HG03108 (cell line): ENCODE results near the gene ROS1.

Experiments
- ATAC-seq: cut with Tn5 transposase; IDR thresholded peaks from one replicate; pipeline ENCODE4 v1.9.1; 2021; ENCODE audit warnings: moderate library complexity; ENCODE audit not compliant: unreplicated experiment

The ROS1 gene

DNA sequence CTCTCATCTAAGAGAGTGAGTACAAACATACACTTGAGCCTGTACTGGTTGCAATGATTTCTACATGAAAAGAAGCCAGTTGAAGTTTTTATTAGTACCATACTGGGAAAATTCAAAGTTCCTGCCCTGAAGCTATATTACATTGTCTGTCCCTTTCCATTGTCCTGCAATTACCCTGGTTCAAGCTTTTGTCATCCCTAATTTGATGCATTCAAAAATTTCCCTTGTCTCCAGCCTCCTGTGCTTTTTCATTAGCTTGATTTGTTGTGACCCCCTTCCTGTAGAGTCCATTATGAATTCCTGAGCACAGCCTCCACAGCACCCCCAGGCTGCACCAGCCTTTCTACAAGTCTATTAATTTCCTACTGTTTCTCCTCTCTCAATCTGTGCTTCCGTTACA is 114.0 kb downstream of the ROS1 start:
- ATAC-seq, result no peak

DNA sequence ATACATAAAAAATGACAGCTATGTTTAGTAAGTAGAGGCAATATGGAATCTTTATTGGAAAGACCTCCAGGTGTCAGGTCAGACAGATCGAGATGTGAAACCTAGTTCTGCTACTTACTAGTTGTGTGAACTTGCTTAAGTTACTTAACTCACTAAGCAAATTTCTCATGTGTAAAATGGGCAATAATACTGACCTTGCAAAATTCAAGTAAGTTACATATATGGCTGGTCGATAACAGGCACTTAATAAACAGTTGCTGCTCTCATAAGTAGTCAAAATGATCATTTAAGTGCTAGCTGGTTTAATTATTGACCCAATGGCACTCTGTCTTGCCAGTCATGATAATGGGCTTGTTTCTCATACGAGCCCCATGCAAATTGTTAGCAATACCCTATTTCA is 114.4 kb downstream of the ROS1 start:
- no peak for ATAC-seq

DNA sequence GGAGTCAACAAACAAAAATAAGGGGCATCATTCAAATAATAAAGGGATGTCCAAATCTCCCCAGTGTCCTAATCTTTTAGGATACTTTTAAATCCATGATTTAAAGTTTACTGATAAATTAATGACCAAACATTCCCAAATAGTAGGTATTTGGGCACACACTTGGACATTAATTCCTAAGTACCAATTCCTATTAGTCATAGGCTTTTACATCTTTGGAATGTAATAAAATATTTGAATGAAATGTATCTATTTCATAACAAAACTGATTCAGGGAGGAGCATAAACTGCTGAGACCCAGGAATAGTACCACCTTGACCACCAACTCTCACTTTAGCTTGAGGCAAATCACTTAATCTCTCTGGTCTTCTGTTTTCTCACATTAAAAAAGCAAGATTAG is 116.1 kb downstream of the ROS1 start:
- no peak for ATAC-seq

DNA sequence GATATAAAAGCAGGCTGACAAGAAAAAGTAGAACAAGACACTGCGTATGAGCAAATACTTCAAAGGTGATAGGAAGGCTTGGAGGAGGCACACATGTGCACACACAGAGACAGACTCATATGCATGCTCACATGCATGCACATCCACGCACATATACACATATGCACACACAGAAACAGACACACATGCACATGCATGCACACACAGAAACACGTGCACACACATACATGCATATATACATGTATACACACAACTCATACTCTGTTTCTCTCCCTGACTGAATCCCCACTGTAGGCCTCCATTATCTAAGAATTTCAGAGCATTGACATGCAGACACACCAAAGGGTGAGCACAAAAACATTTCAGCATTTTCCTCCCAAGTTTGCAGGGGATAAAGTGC is 116.7 kb downstream of the ROS1 start:
- ATAC-seq, result no peak

DNA sequence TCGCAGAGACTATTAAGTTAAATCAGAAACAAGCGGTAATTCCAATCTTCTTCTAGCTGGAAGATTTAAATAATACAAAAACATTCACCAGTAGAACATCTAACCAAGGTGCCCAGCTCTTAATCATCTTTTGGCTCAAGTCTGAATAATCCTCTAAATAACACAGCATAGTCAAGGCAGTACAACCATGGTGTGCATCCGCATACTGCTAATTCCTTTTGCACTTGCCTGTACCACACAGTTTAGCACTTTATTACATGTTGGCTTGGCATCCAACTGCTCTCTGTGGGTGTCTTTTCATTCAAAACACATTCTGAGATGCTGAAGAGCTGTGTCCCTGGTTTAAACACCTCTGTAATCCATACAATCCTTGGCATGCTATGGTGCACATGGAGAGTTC is 118.1 kb downstream of the ROS1 start:
- ATAC-seq, result no peak

DNA sequence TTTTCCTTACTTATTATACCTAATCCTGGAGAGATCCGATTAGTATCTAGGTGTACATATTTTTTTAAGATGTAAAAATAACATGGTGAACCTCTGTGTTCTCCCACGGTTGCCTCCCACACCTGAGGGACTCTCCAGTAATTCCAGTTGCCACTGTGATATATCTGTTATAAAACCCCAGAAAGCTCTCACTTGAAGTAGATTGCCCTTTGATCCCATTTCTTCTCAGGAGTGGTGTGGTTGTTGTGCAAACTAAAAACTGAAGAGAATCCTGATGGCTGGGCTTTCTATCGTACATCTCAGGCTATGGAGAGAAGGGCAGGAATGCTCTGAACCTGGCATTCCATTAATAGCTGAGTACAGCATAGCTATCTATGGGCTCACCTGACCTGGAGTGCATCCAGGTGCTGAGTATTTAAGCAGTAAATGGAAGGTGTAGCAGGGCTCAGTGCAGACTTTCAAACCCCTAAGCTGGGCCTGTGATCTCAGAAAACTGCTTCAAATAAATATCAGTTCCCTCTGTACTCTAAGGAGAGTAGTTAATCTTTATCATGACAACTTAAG is 119.4 kb downstream of the ROS1 start:
- no peak for ATAC-seq

DNA sequence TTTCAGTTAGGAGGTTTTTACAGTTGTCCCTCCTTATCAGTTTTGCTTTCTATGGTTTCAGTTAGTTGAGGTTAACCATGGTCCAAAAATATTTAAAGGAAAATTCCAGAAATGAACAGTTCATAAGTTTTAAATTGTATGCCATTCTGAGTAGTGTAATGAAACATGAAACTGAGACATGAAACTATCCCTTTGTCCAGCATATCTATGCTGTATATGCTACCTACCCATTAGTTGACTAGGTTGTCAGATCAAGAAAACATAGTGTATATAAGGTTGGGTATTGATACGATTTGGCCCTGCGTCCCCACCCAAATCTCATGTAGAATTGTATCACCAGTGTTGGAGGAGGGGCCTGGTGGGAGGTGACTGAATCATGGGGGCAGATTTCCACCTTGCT is 121.3 kb downstream of the ROS1 start:
- no peak for ATAC-seq

DNA sequence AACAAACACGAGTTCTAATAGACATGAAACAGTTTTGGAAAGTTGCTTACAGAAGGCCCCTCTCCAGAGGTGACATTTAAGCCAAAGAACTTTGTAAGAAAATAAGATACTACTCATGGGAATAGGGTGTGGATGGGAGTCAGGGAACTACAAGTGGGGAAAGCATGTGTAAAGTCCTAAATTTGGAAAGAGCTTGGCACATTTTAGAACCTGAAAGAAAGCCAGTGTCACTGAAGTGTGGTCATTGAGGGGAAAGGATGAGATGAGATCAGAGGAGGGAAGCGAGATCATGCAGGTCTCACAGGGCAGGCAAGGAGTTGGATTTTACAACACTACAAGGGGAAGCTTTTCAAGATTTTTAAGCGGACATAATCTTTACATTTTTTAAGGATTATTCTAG is 122.4 kb downstream of the ROS1 start:
- ATAC-seq, result no peak

DNA sequence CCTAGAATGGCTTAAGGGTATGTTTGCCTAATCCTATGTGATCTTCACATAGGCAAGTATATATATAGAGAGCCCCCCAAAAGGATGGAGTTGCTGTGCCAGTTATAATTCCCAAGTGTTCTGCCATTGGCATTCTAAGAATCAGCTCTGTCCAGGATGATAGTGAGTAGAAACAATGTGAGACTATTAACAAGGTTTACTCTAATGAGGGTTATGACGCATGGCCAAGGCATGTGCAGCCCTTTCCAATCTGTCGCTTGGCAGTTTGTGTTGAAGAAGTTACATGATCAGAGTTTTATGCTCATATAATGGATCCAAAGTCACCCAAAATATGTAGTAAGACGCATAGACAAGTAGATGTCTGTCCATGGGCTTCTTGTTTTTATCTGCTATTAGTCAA is 126.8 kb downstream of the ROS1 start:
- no peak for ATAC-seq

DNA sequence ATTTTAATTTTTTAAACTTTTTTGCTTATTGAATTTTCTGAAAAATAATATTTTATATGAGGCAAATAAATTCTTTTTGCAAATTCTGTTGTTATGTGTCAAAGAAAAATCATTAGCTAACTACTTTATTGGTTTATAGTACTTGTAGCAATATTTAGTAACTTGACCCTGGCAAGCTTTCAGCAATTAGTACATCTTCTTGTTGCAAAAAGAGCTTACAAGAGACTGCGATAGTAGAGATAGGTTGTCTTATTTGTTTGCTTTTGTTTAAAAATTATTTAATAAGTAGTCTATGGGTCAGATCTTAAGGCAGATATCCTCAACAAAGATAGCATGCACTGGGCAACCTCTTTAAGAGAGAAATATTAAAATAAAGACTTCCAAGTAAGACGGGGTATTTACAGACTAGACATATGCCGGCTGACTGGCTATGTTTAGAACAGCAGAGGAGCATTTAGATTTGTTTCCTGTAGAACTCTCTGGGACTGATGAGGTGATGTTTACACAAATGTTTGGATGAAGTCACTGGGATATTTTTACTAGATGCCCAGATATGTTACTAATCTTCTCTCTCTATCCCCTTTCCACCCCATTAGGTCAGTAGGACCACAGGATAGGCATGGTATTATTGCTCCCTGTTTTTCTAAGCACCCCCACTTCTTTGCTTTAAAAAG is 135.4 kb downstream of the ROS1 start:
- ATAC-seq, result no peak

DNA sequence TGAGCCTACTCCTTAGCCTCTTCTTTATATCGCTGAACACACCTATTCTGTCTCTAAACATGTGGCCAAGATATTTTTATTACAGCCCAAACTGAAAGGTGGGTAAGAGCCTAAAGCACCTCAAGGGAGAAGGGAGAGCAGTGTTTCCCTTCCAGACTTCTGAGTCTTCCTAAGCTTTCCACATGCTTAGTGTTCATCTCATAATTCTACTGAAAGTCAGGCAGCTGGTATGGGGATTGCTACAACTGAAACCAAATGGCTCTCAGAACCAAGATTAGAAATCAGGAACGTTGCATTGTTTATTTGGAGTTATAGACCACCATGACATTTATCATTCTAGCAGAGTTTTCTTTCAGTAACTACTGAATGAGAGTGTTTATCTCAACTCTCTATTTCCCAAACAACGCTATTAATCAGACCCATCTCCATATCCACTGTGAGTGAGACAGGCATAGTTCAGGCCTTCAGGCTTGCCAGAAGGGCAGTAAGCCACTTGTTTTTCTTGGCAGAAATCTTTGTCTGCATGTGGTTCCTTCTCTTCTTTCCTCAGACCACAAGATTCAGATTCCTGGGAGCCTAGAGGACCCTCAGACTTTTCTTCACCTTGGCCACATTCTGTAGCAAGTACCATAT is 137.5 kb downstream of the ROS1 start:
- ATAC-seq, result no peak

DNA sequence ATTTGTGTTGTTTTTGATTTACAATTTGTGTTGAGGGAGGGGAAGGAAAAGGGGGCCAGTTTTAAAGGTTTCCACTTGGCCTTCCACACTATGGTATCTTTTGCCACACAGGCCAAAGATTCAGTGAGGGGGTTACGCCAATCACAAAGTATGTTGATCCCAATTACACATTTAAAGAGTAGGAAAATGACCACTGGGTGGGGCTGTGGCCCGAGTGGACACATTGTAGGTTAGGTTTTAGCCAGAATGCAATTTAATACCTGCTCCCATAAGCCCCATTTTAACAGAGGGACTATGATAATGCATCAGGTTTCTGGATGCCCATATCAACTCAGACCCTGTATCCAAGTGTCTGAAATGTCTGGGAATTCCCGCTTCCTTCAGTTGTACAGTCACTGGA is 144.8 kb downstream of the ROS1 start:
- no peak for ATAC-seq

DNA sequence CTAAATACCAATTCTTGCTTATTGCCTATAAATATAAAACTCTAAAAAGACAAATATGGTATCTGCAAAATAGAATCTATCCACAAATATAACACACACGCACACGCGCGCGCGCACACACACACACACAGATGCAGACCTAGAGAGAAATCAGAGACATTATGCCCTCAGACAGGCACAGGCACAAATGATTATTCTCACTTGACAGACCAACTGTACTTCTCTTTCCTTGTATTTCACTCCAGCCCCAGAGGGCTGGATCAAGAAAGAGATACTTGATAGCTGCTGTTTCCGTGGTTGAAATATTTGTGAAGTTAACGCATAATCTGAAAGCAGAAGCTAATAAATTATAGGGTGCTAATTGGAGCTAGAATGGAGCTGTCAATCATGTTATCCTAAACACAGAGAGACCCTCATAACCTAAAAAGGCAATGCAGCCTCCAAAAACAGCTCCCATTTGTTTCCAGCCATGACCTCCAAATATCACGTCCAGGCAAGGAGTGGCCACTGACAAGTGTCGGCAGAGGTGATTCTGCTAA is 148.9 kb downstream of the ROS1 start:
- ATAC-seq, result no peak

DNA sequence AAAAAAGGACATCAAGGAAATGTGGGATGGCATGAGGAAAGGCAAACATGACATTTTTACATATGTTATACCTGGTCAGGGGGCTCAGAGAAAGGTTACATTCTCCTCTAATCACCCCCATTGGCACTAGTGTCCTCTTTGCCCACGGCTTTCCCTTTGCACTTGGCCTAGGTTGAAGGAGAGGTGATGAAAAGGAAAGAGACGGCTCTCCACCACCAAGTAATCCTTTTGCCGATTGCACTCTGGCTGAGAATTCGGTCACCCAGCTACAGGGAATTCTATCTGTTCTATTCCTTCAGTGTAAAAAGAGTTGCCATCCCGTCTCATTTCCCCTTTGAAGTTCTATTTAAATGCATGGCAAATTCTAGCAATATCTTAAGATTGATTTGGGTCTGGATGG is 150.0 kb downstream of the ROS1 start:
- ATAC-seq, result no peak

DNA sequence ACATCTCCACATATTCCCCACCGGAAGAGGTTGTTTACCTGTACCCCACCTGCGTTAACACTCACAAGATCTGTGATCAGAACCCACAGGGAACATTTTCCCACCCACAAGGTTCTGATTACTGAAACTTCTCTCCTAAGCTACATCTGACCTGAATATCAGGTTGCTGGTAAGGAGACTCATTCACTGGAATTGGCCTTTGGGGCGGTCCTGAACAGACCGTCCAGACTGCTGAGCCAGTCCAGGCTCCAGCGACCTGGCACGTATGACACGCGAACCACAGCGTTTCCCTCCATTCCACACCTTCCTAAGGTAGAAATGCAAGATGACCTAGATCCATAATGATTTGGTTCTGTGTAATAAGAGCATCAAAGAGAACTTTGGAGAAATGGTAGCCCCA is 150.5 kb downstream of the ROS1 start:
- no peak for ATAC-seq

DNA sequence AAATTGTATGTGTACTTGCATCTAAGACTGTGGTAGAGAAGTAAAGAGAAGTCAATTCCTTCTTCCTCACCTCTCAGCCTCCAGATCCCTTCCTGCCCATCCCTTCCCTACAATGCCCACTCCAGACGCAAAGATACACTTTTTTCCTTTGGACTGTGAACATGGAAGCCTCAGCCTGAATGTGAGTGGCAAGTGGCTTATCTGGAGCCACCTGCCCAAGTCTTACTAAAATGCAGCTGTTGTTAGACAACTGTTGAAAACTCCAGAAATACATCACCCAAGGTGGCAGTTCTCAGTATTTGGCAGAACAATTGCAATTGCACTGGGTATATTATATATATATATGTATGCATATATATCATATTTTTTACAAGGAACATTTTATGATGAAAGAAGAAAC is 152.9 kb downstream of the ROS1 start:
- ATAC-seq, result no peak

DNA sequence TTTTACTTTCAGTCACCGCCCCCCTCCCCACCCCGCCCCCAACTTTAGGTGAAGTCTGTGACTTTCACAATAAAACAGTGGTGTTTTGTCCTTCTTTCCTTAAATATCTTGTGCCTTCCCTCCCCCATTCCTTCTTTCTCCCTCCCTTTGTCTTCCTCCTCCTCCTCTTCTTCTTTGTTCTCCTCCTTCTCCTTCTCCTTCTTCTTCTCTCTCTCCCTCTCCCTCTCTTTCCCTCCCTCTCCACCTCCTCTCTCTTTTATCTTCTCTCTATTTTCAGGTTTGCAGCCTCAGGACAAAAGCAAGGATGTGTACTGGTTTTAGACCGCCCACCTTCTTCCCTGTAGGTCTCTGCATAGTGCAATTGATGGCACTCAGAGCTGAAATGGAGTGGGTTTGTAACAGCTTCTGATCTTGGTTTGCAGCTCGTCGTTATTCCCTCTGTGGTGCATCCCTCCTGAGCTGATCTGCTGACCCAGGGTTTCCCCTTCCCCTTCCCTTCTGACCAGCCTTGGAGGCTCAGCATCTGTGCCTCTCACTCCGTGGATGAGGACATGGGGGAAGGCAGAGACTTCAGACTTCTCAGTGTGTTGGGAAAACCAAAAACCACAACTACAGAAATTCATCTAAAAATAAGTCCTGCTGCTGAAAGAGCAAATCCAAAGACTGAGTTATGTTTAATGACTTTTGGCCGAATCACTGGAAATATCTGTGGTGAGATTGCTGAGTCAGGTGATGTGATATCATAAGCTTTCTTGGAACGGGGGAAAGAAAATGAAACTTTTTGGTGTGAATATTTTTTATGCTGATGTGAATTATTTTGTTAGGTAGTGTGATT is 153.5 kb downstream of the ROS1 start:
- no peak for ATAC-seq

DNA sequence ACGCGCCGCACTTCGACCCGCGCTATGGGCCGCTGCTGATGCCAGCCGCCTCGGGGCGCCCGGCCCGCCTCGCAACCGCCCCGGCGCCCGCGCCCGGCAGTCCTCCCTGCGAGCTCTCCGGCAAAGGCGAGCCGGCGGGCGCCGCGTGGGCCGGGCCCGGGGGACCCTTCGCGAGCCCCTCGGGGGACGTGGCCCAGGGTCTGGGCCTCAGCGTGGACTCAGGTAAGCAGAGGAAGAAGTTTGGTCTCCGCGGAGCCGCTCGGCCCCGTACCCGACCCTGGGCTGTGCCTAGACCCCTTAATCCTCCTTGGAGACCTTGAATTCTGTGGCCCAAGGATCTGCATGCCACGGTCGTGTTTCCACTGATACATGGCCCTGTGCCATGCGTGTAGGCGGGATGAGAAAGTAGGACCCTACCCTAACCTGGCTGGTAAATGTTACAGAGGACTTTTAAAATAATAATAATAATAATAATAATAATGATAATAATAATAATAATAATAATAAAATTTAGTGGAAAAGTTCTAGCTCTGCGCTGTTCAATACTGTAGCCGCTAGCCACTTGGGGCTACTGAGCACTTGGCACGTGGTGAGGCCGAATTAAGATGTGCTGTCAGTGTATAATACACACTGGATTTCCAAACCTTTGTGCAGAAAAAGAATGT is 154.8 kb downstream of the ROS1 start:
- no peak for ATAC-seq

DNA sequence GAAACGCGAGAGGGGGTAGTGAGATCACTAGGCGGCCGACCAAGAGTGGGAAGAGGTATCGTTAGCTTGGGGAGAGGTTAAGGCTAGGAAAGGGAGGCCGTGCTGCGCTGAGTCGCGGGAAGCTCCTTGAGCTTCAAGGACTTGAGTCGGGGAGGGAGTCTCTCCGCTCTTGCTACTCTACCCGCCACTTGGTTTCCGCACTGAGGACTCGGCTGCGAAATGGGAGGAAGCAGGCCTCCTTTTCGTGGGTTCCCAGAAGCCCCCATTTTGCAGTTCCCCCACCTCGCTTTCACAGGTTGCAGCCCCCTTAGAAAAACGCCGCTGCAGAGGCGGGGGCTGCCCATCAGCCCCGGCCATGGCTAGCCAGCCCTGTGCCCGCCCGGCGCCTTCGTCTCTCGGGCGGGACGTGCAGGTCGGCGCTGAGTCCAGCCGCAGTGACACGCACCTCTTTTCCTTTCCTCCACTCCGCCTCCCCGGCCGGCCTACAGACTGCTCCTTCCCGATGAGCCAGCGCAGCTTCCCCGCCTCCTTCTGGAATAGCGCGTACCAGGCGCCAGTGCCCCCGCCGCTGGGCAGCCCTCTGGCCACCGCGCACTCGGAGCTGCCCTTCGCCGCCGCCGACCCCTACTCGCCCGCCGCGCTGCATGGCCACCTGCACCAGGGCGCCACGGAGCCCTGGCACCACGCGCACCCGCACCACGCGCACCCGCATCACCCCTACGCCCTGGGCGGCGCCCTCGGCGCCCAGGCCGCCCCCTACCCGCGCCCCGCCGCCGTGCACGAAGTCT is 155.5 kb downstream of the ROS1 start:
- no peak for ATAC-seq

DNA sequence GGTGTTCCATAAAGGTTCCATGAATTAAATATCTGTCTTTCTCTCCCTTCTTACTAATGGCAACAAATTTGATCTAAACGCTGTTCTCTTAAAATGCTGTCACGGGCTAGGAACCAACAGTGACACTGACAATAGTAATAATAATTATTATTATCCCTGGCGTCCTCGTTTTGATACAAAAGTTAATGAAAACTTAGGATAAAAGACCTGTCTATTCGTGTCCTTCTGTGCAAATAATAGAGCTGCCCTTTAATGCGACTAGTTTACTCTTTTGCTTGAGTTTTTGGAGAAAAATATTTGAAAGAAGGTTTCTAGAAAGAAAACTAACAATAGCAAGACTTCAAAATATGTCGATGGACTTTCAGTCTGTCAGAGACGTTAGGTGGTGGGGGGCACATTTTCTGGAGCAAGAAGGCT is 156.1 kb downstream of the ROS1 start:
- ATAC-seq, result no peak
